ENCODE data around the gene TMEM14A. TPM values are rescaled to one million over a fixed set of nuclear protein-coding genes. Genes with fewer than 3 reads are reported as not detected.
A peak's percentile ranks its signal among the peaks of the same experiment; 100 is the strongest.
"Not testable (repeated sequence)": the region's sequence is repeated elsewhere in the genome, so short reads cannot be mapped to it uniquely, and the experiment has no call there.

TMEM14A gene
- total RNA-seq, 1 experiment from 2014 or later, result 50.5 TPM

- DNase-seq (ENCODE audit: low read depth), result no peak
These were observed 23.5 kb downstream of the TMEM14A start for GRCh38 chr6:52694404-52694803.

- no peak for DNase-seq (ENCODE audit: low read depth)
These were observed 25.5 kb downstream of the TMEM14A start for GRCh38 chr6:52696418-52696817.

DNA sequence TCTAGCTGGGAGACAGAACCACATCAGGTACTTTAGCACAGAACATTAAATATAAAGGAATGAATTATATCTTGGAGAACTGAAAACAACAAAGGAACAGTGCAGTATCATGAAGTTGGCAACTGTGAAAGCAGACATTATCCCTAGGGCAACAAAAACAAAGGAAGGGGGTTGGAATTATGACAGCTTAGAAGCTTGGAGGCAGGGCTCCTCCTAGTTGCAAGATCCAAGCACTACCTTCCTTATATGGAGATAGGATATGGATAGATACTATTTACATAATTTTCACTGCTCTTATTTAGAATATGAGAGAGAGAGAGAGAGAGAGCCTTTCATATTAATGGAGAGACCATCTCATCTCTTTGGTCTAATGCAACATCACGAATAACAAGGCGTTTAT is 27.0 kb downstream of the TMEM14A start:
- DNase-seq (ENCODE audit: low read depth), result peak; percentile 20

DNA sequence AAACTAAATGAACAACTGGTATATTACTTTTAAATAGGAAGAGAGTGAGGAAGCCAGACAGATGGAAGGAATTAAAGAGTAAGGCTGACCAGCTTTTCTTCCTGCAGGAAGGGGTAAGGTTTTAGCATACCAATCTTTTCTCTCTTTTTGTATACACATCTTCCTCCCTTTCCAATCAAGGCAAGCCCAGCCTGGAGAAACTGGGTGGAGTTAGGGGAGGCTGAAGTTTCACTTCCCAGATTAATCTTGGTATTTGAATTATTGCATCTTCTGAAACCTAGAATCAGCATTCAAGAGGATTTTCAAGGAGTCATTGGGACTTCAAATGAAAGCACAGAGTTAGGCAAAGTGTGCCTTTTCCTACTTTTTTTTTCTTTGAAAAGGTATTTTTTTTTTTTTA is 33.1 kb downstream of the TMEM14A start:
- no peak for DNase-seq (ENCODE audit: low read depth)

DNA sequence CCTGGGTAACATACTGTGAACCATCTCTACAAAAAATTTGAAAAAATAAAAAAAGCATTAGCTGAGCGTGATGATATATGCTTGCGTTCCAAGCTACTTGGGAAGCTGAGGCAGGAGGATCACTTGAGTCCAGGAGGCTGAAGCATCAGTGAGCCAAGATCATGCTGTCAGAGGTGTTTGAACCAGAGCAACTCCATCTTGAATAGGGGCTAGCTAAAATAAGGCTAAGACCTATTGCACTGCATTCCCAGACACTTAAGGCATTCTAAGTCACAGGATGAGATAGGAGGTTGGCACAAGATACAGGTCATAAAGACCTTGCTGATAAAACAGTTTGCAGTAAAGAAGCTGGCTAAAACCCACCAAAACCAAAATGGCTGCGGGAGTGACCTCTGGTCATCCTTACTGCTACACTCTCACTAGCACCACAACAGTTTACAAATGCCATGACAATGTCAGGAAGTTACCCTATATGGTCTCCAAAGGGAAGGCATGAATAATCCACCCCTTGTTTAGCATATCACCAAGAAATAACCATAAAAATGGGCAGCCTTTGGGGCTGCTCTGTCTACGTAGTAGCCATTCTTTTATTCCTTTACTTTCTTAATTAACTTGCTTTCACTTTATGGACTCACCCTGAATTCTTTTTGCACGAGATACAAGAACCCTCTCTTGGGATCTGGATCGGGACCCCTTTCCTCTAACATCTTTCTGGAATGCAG is 34.0 kb downstream of the TMEM14A start:
- DNase-seq (ENCODE audit: low read depth), result peak; percentile 2

GRCh38 chr6:52706001-52706400 is 35.1 kb downstream of the TMEM14A start:
- no peak for DNase-seq (ENCODE audit: low read depth)

- no peak for DNase-seq (ENCODE audit: low read depth)
These were observed 37.2 kb downstream of the TMEM14A start for GRCh38 chr6:52707963-52708680.

- DNase-seq (ENCODE audit: low read depth), result peak; percentile 65
These were observed 41.2 kb downstream of the TMEM14A start for GRCh38 chr6:52712136-52712535.

- not testable (repeated sequence) for DNase-seq (ENCODE audit: low read depth)
These were observed 43.8 kb downstream of the TMEM14A start for GRCh38 chr6:52714761-52715160.

DNA sequence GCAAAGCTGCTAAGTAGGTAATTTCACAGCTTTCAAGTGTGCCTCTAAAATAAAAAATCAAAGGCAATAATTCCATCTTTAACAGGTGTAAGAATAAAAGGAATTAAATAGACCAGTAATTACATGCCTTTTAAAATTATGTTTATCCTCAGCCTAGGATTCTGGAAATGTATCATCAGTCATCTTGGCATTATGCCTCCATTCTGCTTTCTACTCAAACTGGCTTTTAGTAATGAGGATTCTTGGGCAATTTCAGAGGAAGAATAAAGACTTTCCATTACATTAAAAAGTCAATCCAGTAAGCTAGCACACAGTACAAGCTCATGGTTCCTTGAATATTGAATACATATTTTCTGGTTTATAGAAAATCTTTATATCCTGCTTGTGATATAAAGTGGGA is 47.6 kb downstream of the TMEM14A start:
- DNase-seq (ENCODE audit: low read depth), result no peak

GRCh38 chr6:52720321-52720720 is 49.4 kb downstream of the TMEM14A start:
- no peak for DNase-seq (ENCODE audit: low read depth)

GRCh38 chr6:52724042-52724405 is 53.1 kb downstream of the TMEM14A start:
- DNase-seq (ENCODE audit: low read depth), result peak; percentile 74

DNA sequence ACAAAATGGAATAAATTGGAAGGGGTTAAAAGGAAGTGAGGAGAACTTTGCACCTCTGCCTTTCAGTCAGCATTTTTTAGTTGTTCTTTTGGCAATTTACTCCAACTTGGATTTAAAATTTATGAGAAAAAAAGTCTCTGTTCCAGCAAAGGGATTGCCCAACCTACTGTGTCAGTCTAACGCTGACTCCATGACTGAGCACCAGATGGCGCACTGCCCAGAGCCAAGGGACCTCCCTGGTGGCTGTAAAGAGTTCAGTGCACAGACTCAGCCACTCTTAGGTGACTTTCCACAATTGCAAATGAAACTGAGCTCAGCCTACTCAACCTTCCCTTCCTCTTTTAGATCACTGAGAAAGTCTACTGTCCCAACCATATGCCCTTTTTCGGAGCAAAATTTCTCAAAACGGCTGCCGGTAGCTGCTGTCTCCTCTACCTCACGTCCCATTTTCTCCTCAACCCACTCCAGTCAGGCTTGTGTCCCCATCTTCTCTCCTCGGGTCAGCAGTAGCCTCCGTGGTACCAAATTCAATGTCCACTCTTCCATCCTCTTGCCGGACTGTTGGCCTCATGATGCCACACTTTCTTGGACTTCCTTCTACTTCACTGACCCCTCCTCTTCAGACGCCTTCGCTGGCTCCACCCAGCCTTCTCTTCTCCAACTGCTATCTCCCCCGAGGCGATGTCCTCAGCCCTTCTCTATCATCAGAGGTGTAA is 53.7 kb downstream of the TMEM14A start:
- DNase-seq (ENCODE audit: low read depth), result no peak

DNA sequence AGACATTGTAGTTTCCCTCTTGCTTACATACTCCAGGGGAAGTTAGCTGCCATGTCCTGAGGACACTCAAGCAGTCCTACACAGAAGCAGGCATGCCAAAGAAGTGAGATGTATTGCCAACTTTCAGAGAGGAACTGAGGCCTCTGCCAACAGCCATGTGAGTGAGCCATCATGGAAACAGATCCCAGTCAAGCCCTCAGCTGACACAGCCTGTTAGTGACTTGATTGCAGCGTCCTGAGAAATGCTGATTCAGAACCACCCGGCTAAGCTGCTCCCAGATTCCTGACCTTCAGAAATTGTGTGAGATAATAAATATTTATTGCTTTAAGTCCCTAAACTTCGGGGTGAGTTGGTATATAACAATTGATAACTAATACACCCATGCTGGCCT is 54.2 kb downstream of the TMEM14A start:
- no peak for DNase-seq (ENCODE audit: low read depth)

DNA sequence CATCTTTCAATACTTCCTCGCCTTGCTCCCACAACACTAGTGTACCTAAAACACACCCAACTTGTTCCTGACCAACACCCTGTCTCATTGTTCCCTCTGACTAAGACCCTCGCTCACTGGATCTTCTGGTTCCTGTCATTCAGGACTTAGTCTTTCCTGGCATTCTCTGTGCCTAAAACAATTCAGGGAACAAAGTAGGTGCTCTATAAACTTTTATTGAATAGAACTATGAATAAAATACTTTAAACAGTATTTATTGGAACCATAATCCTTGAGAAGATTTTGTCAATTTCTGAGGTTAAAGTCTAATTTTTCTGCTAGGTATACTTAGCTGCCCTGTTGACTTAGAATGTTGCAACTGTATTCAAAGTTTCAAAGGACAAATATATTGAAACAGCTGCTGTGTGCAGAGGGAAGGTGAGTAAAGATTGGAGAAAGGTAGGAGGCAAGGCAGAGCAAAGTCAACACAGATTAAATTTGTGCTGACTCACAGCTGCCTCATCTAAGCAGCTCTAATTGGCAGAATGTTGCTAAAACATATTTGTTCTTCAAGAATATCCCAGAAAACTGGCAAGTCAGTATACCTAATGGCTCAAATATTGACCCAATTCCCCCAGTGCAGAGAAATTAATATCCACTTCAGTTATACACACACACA is 54.8 kb downstream of the TMEM14A start:
- DNase-seq (ENCODE audit: low read depth), result no peak

GRCh38 chr6:52726193-52726542 is 55.3 kb downstream of the TMEM14A start:
- DNase-seq (ENCODE audit: low read depth), result no peak

- DNase-seq (ENCODE audit: low read depth), result no peak
These were observed 56.0 kb downstream of the TMEM14A start for GRCh38 chr6:52726741-52727535.

- no peak for DNase-seq (ENCODE audit: low read depth)
These were observed 57.0 kb downstream of the TMEM14A start for GRCh38 chr6:52727908-52728307.

- no peak for DNase-seq (ENCODE audit: low read depth)
These were observed 57.5 kb downstream of the TMEM14A start for GRCh38 chr6:52728394-52728793.

GRCh38 chr6:52729576-52729975 is 58.7 kb downstream of the TMEM14A start:
- no peak for DNase-seq (ENCODE audit: low read depth)

- DNase-seq (ENCODE audit: low read depth), result no peak
These were observed 60.8 kb downstream of the TMEM14A start for GRCh38 chr6:52731719-52732118.

Data from HT1080 (cell line).